ENCODE results near the gene AKAP9. TPM values are rescaled to one million over a fixed set of nuclear protein-coding genes. Genes with fewer than 3 reads are reported as not detected.
"Not testable (repeated sequence)": the region's sequence is repeated elsewhere in the genome, so short reads cannot be mapped to it uniquely, and the experiment has no call there.

Gene AKAP9
- polyA plus RNA-seq, 1 experiment = 24.3 TPM

DNA sequence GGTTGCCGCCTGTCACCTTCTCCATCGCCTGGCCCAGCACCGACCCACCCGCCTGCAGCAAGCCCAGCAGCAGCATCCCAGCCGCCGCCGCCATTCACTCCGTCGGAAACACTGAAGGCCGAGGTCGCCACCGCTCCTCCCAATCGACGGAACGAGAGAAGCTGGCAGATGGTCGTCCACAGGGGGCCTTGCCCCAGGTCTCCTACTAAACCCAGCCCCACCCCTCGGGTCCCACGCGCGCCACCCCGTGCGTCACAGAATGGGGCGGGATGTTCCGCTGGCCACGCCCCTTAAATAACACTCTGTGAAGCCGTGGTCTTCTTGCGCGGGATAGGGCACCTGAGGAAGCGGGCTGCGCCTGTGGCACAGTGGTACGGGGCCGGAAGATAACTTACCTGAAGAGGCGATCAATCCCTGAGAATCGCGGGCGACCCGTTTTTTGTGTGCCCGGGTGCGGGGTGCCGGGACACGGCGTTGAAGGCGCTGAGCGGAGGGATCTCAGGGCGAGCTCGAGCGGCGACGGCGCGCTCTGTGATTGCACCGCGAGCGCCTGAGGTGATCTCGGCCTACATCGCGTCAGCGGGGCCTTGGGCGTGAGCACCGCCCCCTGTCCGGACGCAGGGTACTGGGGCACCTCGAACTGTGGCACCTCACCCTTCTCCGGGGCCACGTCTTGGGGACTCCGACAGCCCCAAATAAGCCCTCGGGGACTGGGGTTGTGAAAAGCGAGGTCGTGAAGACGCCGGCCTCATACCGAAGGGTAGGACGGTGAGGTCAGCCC, 193.8 kb downstream of the AKAP9 start, which contains the start of gene CYP51A1:
CYP51A1 (minus strand) TSS at position 207 of the 781 bp plus-strand sequence; CDS start at position 94, 113 bp downstream.
- POLR2A ChIA-PET = interaction anchor here (1.0 kb wide), 2 partner anchors 45 to 313 kb away, joined by 3 to 4 read pairs; partner anchors contain the start of genes GATAD1 and LRRD1

DNA sequence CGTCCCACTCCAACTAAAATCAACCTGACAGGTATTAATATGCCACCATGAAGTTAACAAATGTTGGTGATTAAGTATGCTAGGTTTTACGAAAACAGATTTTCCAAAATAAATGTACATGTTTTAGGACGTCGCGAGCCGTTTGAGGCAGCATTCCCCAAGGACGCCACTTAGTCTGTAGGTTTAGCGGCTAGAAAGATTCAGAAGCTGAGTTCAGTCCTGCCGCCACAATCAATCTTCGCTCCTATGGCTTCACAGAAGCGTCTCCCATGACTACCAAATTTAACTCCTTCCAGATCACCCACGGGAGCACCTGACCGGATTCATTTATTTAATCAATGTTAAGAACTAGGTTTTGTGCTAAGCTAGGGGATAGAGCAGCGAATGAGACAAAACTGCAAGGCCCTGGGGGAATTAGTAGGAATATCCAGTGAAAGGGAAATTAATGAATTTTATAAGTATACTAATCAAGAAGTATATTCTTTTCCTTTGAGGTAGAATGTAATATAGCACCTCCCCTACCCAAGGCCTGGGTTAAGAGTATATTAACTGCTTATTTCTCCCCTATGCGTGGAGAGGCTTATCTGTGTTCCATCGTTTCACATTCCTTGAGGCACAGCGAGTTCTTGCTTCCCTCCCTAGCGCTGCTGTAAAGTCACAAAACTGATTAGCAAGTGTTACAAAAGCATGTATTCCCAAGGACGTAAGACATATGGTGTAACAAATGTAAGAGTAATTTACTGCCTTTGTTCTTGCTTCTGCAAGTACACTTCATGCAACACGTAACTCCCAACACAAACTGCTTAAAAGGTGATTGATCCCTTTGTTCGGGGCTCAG, 194.6 kb downstream of the AKAP9 start:
- TF ChIP-seq, protein P1, sequence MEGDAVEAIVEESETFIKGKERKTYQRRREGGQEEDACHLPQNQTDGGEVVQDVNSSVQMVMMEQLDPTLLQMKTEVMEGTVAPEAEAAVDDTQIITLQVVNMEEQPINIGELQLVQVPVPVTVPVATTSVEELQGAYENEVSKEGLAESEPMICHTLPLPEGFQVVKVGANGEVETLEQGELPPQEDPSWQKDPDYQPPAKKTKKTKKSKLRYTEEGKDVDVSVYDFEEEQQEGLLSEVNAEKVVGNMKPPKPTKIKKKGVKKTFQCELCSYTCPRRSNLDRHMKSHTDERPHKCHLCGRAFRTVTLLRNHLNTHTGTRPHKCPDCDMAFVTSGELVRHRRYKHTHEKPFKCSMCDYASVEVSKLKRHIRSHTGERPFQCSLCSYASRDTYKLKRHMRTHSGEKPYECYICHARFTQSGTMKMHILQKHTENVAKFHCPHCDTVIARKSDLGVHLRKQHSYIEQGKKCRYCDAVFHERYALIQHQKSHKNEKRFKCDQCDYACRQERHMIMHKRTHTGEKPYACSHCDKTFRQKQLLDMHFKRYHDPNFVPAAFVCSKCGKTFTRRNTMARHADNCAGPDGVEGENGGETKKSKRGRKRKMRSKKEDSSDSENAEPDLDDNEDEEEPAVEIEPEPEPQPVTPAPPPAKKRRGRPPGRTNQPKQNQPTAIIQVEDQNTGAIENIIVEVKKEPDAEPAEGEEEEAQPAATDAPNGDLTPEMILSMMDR (IDR thresholded peaks at IDR 0.05; ENCODE audit: low read depth, low read length) = no peak
- Histone ChIP-seq H3K4me3 (ENCODE audit: low read depth, low read length) (peak overlapping the region; percentile 89), H3K9me3 (ENCODE audit: control insufficient read depth, insufficient read depth, low read length) (no peaks in the 10 kb centered on the region), H3K27me3 (ENCODE audit: control insufficient read depth, insufficient read depth, low read length) (no peaks in the 10 kb centered on the region), H3K27ac (ENCODE audit: low read depth, low read length) (peak overlapping the region; percentile 90)
- ChIA-PET CTCF (interaction anchor here (1.0 kb wide), 1 partner anchor 44 kb away, joined by 3 read pairs; the partner anchor contains the start of gene LRRD1), POLR2A (interaction anchor here (1.0 kb wide), 1 partner anchor 44 kb away, joined by 3 read pairs; the partner anchor contains the start of gene LRRD1)
- DNase-seq (ENCODE audit: low read depth, low spot score) = no peak

More for the DNA sequence above, 193.8 kb downstream of the AKAP9 start, which contains the start of gene CYP51A1:
- Histone ChIP-seq H3K27ac (ENCODE audit: low read depth, low read length) (peak within 1 kb of the TSS; percentile 90), H3K27me3 (ENCODE audit: control insufficient read depth, insufficient read depth, low read length) (no peaks in the 10 kb centered on the region), H3K4me3 (ENCODE audit: low read depth, low read length) (peak within 1 kb of the TSS; percentile 89), H3K9me3 (ENCODE audit: control insufficient read depth, insufficient read depth, low read length) (no peaks in the 10 kb centered on the region)
- TF ChIP-seq, protein P1 (IDR thresholded peaks at IDR 0.05; ENCODE audit: low read depth, low read length) = no peak
- CTCF ChIA-PET = interaction anchor here (1.0 to 2.3 kb wide), 3 partner anchors 9 to 45 kb away, joined by 3 to 11 read pairs (median 7); partner anchors contain the start of gene LRRD1
- DNase-seq (ENCODE audit: low read depth, low spot score) = peak; percentile 72

DNA sequence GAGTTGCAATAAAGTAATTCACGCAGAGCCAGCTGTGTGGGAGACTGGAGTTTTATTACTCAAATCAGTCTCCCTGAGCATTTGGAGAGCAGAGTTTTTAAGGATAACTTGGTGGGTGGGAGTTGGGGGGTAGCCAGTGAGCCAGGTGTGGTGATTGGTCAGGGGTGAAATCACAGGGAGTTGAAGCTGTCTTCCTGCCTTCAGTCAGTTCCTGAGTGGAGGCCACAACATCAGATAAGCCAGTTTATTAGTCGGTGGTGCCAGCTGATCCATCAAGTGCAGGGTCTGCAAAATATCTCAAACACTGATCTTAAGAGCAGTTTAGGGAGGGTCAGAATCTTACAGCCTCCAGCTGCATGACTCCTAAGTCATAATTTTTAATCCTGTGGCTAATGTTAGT, 196.9 kb downstream of the AKAP9 start:
- CTCF ChIA-PET = interaction anchor here (0.9 to 1.6 kb wide), 2 partner anchors 42 to 309 kb away, joined by 3 to 4 read pairs; partner anchors contain the start of gene LRRD1
- TF ChIP-seq, protein P1 (IDR thresholded peaks at IDR 0.05; ENCODE audit: low read depth, low read length) = no peak
- Histone ChIP-seq H3K4me3 (ENCODE audit: low read depth, low read length) (no peak overlapping the region), H3K9me3 (ENCODE audit: control insufficient read depth, insufficient read depth, low read length) (no peaks in the 10 kb centered on the region), H3K27ac (ENCODE audit: low read depth, low read length) (no peak overlapping the region), H3K27me3 (ENCODE audit: control insufficient read depth, insufficient read depth, low read length) (no peaks in the 10 kb centered on the region)
- POLR2A ChIA-PET = no interaction called here
- no peak for DNase-seq (ENCODE audit: low read depth, low spot score)

GRCh38 chr7:92141161-92141560, 200.5 kb downstream of the AKAP9 start:
- H3K27ac ChIP-seq (ENCODE audit: low read depth, low read length) = no peak overlapping the region
- ChIA-PET POLR2A (no interaction called here), CTCF (no interaction called here)
- H3K4me3 ChIP-seq (ENCODE audit: low read depth, low read length) = no peak overlapping the region
- DNase-seq (ENCODE audit: low read depth, low spot score) = no peak
- no peaks in the 10 kb centered on the region; the same call in 1 of the 2 replicates for H3K9me3 ChIP-seq (ENCODE audit: control insufficient read depth, insufficient read depth, low read length)
- TF ChIP-seq, protein P1 (IDR thresholded peaks at IDR 0.05; ENCODE audit: low read depth, low read length) = no peak
- H3K27me3 ChIP-seq (ENCODE audit: control insufficient read depth, insufficient read depth, low read length) = no peaks in the 10 kb centered on the region

- H3K9me3 ChIP-seq (ENCODE audit: control insufficient read depth, insufficient read depth, low read length); POLR2A ChIA-PET; H3K27me3 ChIP-seq (ENCODE audit: control insufficient read depth, insufficient read depth, low read length); H3K4me3 ChIP-seq (ENCODE audit: low read depth, low read length); DNase-seq (ENCODE audit: low read depth, low spot score); H3K27ac ChIP-seq (ENCODE audit: low read depth, low read length): not testable (repeated sequence)
- CTCF ChIA-PET = interaction anchor here (1.3 kb wide), 1 partner anchor 35 kb away, joined by 3 read pairs; no protein-coding TSS in a partner anchor
These were observed 202.1 kb downstream of the AKAP9 start for GRCh38 chr7:92142791-92143190.

GRCh38 chr7:92143192-92143880, 202.7 kb downstream of the AKAP9 start:
- CTCF ChIA-PET = interaction anchor here (1.3 kb wide), 1 partner anchor 34 kb away, joined by 3 read pairs; no protein-coding TSS in a partner anchor
- H3K27me3 ChIP-seq (ENCODE audit: control insufficient read depth, insufficient read depth, low read length); DNase-seq (ENCODE audit: low read depth, low spot score); H3K4me3 ChIP-seq (ENCODE audit: low read depth, low read length); H3K9me3 ChIP-seq (ENCODE audit: control insufficient read depth, insufficient read depth, low read length); H3K27ac ChIP-seq (ENCODE audit: low read depth, low read length); POLR2A ChIA-PET: not testable (repeated sequence)

All from AG04450 (cell line).